Measurements from ENCODE around the gene ICA1. TPM values are rescaled to one million over a fixed set of nuclear protein-coding genes. Genes with fewer than 3 reads are reported as not detected.
"Not testable (repeated sequence)": the region's sequence is repeated elsewhere in the genome, so short reads cannot be mapped to it uniquely, and the experiment has no call there.

The ICA1 gene
- total and polyA plus RNA-seq, 2 of the 4 experiments (the other 2 are of a cell fraction) = not detected

GRCh38 chr7:8245032-8245431 lies 16.9 kb downstream of the ICA1 start:
- H3K27me3 ChIP-seq (ENCODE audit: control insufficient read depth, insufficient read depth, low read length); H3K27ac ChIP-seq (ENCODE audit: insufficient read depth, low read length); H2AFZ ChIP-seq (replicated peaks; ENCODE audit: low read length, poor library complexity); H3K36me3 ChIP-seq (ENCODE audit: control insufficient read depth, insufficient read depth, low read length); H4K20me1 ChIP-seq (ENCODE audit: insufficient read depth, low read length); H2AK5ac ChIP-seq (ENCODE audit: low read depth, low read length); H3K18ac ChIP-seq (ENCODE audit: low read depth, low read length); H2BK15ac ChIP-seq (ENCODE audit: low read depth, low read length); H3K4me2 ChIP-seq (ENCODE audit: low read depth, low read length); CTCF ChIA-PET; H4K91ac ChIP-seq (ENCODE audit: insufficient read depth, low read depth, low read length); H3K79me1 ChIP-seq (ENCODE audit: low read depth in 1 of 2, low read length in 2 of 2); H3K4ac ChIP-seq (ENCODE audit: low read depth, low read length); BruUV-seq (replicated peaks); H3K9me3 ChIP-seq (ENCODE audit: control insufficient read depth, insufficient read depth, low read length); intact Hi-C loops (cut with micrococcal nuclease); H2BK5ac ChIP-seq (ENCODE audit: low read depth, low read length, poor library complexity, severe bottlenecking); H3K9ac ChIP-seq (ENCODE audit: low read depth, low read length); H3K14ac ChIP-seq (replicated peaks; ENCODE audit: low read depth, low read length); H4K8ac ChIP-seq (ENCODE audit: low read depth in 2 of 2, low read length in 2 of 2); DNase-seq; POLR2A ChIA-PET (ENCODE audit: unreplicated experiment); H3K9me1 ChIP-seq (ENCODE audit: insufficient read depth, low read length); H2BK20ac ChIP-seq (ENCODE audit: low read depth, low read length); in situ Hi-C loops (cut with MboI; ENCODE audit: low sequenced_read_pairs); H2BK120ac ChIP-seq (ENCODE audit: low read depth, low read length); H3K23ac ChIP-seq (ENCODE audit: low read depth, low read length); H3K4me1 ChIP-seq (ENCODE audit: control insufficient read depth, insufficient read depth, low read length); H4K5ac ChIP-seq (ENCODE audit: low read depth, low read length); ATAC-seq (ENCODE audit: low read depth); H3K4me3 ChIP-seq (ENCODE audit: insufficient read depth, low read depth, low read length); H2AK9ac ChIP-seq (replicated peaks; ENCODE audit: low read depth, low read length, poor library complexity); dilution Hi-C loops (cut with HindIII; ENCODE audit: low sequenced_read_pairs, unreplicated experiment); H3K56ac ChIP-seq (ENCODE audit: extremely low read depth, insufficient read depth, low read length): not testable (repeated sequence)
- WGBS, 2 experiments (ENCODE audit: extremely low coverage in 2 of 2, insufficient read length in 1 of 2) = no CpG with 5 or more reads among the region's 5 CpGs

- H3K36me3 ChIP-seq (ENCODE audit: control insufficient read depth, insufficient read depth, low read length); POLR2A ChIA-PET (ENCODE audit: unreplicated experiment); DNase-seq; H3K9ac ChIP-seq (ENCODE audit: low read depth, low read length); dilution Hi-C loops (cut with HindIII; ENCODE audit: low sequenced_read_pairs, unreplicated experiment); H4K5ac ChIP-seq (ENCODE audit: low read depth, low read length); H2BK20ac ChIP-seq (ENCODE audit: low read depth, low read length); H3K23ac ChIP-seq (ENCODE audit: low read depth, low read length); H3K9me3 ChIP-seq (ENCODE audit: control insufficient read depth, insufficient read depth, low read length); H3K79me1 ChIP-seq (ENCODE audit: low read depth in 1 of 2, low read length in 2 of 2); H2BK120ac ChIP-seq (ENCODE audit: low read depth, low read length); in situ Hi-C loops (cut with MboI; ENCODE audit: low sequenced_read_pairs); H3K27ac ChIP-seq (ENCODE audit: insufficient read depth, low read length); H3K18ac ChIP-seq (ENCODE audit: low read depth, low read length); H3K56ac ChIP-seq (ENCODE audit: extremely low read depth, insufficient read depth, low read length); H3K4me2 ChIP-seq (ENCODE audit: low read depth, low read length); H4K8ac ChIP-seq (ENCODE audit: low read depth in 2 of 2, low read length in 2 of 2); H4K20me1 ChIP-seq (ENCODE audit: insufficient read depth, low read length); H3K27me3 ChIP-seq (ENCODE audit: control insufficient read depth, insufficient read depth, low read length); H3K4ac ChIP-seq (ENCODE audit: low read depth, low read length); H3K14ac ChIP-seq (replicated peaks; ENCODE audit: low read depth, low read length); BruUV-seq (replicated peaks); H3K9me1 ChIP-seq (ENCODE audit: insufficient read depth, low read length); H2BK15ac ChIP-seq (ENCODE audit: low read depth, low read length); H3K4me3 ChIP-seq (ENCODE audit: insufficient read depth, low read depth, low read length); ATAC-seq (ENCODE audit: low read depth); intact Hi-C loops (cut with micrococcal nuclease); H2BK5ac ChIP-seq (ENCODE audit: low read depth, low read length, poor library complexity, severe bottlenecking); H2AK9ac ChIP-seq (replicated peaks; ENCODE audit: low read depth, low read length, poor library complexity); H2AFZ ChIP-seq (replicated peaks; ENCODE audit: low read length, poor library complexity); H3K4me1 ChIP-seq (ENCODE audit: control insufficient read depth, insufficient read depth, low read length); H4K91ac ChIP-seq (ENCODE audit: insufficient read depth, low read depth, low read length); CTCF ChIA-PET; H2AK5ac ChIP-seq (ENCODE audit: low read depth, low read length): not testable (repeated sequence)
- WGBS, 2 experiments (ENCODE audit: extremely low coverage in 2 of 2, insufficient read length in 1 of 2) = no CpG with 5 or more reads among the region's 5 CpGs
Measured at GRCh38 chr7:8243059-8243458, 18.9 kb downstream of the ICA1 start.

Measured in IMR-90 (cell line).